Measurements from ENCODE around the gene OGFRL1. TPM values are rescaled to one million over a fixed set of nuclear protein-coding genes. Genes with fewer than 3 reads are reported as not detected.

Gene OGFRL1
- 21.6 and 34.8 TPM in 2 replicates for total RNA-seq (ENCODE audit: low replicate concordance)

DNA sequence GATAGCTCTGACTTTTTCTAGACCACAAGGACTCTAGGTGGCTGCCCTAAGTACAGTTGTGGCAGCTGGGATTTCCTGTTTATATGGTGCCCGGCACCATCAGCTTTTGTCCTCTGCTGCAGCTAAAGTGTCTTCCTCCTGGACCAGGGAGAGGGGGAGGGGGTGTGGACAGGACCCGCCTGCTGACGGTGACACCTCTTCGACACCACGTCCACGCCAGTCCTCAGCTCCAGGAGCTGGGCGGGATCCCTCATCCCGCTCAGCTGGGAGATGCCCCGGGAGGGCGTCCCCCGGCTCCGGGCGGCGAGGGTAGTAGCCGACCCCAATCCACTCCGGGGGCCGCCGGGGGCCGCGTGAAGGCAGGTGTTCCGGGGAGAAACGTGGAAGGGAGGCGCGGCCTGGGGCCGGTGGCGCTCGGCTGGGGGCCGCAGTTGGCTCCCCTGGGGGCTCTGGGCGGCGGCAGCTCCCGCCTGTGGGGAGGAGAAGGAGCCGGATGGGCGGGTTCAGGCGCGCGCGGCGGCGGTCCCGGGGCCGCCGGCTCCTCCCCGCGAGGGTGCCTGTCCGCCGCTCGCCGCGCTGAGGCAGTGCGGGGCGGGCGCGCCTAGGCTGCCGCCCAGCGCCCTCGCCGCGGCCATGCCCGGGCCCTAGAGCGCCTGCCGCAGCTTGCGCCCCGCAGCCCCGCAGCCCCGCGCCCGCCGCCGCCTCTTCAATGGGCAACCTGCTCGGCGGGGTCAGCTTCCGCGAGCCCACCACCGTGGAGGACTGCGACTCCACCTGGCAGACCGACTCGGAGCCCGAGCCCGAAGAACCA is at the start of gene OGFRL1:
Gene OGFRL1, plus strand, starts transcription at position 584 of the 811 bp plus-strand sequence. Its CDS starts 126 bp downstream, at position 710.
- peak; percentile 44 for DNase-seq (ENCODE audit: low read depth)
- peak within 1 kb of the TSS; percentile 73 for H3K4me3 ChIP-seq (ENCODE audit: low read depth, low read length)
- TF ChIP-seq, protein P1, sequence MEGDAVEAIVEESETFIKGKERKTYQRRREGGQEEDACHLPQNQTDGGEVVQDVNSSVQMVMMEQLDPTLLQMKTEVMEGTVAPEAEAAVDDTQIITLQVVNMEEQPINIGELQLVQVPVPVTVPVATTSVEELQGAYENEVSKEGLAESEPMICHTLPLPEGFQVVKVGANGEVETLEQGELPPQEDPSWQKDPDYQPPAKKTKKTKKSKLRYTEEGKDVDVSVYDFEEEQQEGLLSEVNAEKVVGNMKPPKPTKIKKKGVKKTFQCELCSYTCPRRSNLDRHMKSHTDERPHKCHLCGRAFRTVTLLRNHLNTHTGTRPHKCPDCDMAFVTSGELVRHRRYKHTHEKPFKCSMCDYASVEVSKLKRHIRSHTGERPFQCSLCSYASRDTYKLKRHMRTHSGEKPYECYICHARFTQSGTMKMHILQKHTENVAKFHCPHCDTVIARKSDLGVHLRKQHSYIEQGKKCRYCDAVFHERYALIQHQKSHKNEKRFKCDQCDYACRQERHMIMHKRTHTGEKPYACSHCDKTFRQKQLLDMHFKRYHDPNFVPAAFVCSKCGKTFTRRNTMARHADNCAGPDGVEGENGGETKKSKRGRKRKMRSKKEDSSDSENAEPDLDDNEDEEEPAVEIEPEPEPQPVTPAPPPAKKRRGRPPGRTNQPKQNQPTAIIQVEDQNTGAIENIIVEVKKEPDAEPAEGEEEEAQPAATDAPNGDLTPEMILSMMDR (IDR thresholded peaks at IDR 0.05; ENCODE audit: insufficient read depth, low read length): peak; percentile 19

DNA sequence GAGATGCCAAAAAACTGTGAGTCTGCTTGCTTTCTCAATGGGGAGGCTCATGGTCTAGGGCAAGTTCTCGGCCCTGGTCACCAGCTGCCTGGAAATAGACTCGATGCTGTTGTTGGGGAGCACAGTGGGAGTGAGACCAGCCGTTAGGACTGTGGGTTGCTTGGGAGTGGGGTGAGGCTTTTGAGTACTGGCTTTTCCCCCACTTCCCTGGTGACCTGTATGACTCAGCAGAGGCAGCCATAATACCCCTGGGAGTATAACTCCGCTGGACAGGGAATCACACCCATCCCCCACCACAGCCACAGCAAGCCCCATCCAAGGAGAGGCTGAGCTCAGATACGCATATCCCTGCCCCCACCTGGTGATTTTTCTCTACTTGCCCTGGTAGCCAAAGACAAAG is 48.9 kb upstream of the OGFRL1 start:
- TF ChIP-seq, protein P1 (IDR thresholded peaks at IDR 0.05; ENCODE audit: insufficient read depth, low read length): no peak
- H3K4me3 ChIP-seq (ENCODE audit: low read depth, low read length): no peak overlapping the region
- no peak for DNase-seq (ENCODE audit: low read depth)

DNA sequence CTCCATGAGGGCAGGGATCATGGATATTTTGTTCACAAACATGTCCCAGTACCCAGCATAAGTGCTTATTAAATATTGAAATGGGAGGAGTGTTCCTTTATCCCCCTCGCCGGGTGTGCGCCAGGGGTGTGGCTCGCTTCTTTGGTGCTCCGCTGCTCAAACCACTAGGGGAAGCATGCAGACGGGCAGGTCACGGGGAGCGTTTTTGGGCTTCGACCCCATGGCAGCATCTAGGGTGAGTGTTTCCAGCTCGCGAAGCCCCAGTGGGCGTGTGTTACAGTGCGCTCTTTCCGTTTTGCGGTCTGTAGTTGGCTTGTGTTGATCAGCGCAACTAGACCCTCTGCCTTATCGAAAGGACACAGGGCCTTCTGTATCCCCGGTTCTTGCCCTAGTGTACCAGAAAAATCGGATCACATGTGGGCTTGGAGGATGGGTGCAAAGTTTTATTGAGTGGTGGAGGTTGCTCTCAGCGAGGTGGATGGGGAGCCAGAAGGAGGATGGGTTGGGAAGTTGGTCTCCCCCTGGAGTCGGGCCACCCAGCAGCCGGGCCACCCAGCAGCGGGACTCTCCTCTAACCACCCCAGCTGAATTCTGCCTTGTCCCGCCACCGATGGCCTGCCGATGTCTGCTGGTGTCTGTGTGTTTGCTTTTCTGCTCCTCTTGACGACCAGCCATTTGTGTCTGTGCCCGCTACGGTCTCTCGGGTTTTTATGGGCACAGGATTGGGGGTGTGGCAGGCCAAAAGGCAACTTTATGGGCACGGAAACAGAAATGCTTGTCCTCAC is 43.2 kb upstream of the OGFRL1 start:
- H3K4me3 ChIP-seq (ENCODE audit: low read depth, low read length): no peak overlapping the region
- DNase-seq (ENCODE audit: low read depth): no peak
- TF ChIP-seq, protein P1 (IDR thresholded peaks at IDR 0.05; ENCODE audit: insufficient read depth, low read length): no peak

DNA sequence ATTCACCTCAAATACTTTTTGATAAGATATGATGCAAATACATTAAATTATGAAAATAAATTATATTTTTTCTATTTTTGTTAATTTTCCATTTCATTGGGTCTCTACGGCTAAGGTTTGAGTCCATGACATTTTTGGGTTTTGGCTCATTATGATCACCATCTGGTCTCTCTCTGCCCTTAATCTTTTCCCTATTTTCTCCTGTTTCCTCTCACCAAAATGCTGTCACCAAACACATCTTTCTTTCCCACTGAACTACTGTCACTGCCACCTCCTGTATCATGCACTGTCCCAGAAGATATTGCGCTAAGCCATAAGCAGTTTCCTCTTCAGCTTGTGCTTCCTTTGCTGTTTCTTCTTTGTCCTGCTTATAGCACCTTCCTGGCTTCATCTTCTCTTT is 42.0 kb upstream of the OGFRL1 start:
- no peak for DNase-seq (ENCODE audit: low read depth)
- no peak overlapping the region for H3K4me3 ChIP-seq (ENCODE audit: low read depth, low read length)
- TF ChIP-seq, protein P1 (IDR thresholded peaks at IDR 0.05; ENCODE audit: insufficient read depth, low read length): no peak

DNA sequence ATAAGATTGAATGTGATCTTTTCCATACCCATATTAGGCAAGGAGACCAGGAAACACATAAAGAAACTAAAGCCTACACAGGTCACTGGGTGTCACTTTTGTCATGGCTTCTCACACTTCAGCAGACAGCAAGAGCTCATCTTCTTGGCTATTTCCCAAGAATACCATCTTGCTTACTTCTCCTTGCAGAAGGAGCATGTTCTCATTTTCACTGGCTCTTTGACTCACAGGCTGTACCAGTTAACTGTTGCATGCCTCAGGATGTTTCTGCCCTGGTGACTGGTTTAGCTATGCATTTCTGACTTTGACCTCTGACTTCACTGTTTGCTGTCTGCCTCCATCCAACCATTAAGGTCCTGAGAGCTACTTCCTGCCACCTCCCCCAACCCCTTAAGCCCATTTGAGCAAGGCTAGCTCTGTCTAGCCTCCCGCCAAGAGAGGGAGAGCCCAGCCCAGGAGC is 40.3 kb upstream of the OGFRL1 start:
- TF ChIP-seq, protein P1 (IDR thresholded peaks at IDR 0.05; ENCODE audit: insufficient read depth, low read length): no peak
- no peak overlapping the region for H3K4me3 ChIP-seq (ENCODE audit: low read depth, low read length)
- DNase-seq (ENCODE audit: low read depth): peak; percentile 7

DNA sequence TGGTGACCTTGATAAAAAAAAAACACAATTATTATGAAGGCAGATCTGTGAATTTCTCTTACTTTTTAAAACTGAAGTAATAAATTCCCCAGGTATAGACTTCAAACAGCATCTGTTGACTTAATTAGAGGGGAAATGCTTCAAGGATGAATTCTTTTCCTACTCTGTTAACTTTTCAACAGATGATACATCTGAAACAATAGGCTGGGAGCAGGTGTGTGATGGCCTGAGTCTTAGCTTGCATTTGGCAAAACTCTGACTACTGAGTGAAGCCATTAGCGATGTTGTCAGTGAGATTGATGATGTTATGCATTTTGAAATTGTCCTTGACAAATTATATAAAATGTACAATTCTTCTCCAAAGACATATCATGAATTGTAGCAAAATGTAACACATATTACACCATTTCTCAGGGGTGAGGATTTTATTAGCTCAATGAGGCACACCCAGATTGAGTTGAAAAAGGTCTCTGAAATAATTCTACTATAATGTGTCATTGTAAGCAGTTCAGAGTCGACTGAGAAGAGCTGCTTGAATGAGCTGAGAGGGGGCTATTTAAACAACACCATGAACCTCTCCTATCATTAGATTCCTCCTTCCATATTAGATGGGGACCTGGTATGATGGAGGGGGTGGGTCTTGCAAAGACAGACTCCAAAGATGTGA is 39.6 kb upstream of the OGFRL1 start:
- TF ChIP-seq, protein P1 (IDR thresholded peaks at IDR 0.05; ENCODE audit: insufficient read depth, low read length): no peak
- no peak for DNase-seq (ENCODE audit: low read depth)
- no peak overlapping the region for H3K4me3 ChIP-seq (ENCODE audit: low read depth, low read length)
